Trophoblast cell (in vitro differentiated cells and primary cell): ENCODE data around the gene TSEN2.

Experiments used
- DNase-seq, 2 donors: peaks; one replicate each; pipeline ENCODE4 v3.0.0-alpha.2; 2016
- H2AFZ ChIP-seq: 2 replicates; pipeline ENCODE4 v1.6.1; 2013; ENCODE audit warnings: low read length, moderate library complexity, mild to moderate bottlenecking; ENCODE audit not compliant: insufficient read depth, poor library complexity
- H2AK5ac ChIP-seq: 2 replicates; pipeline ENCODE4 v1.6.1; 2013; ENCODE audit warnings: mild to moderate bottlenecking, low read length
- H2BK120ac ChIP-seq: 2 replicates; pipeline ENCODE4 v1.6.1; 2013; ENCODE audit warnings: low read length, mild to moderate bottlenecking, moderate library complexity; ENCODE audit not compliant: insufficient read depth, poor library complexity
- H2BK12ac ChIP-seq: 2 replicates; pipeline ENCODE4 v1.6.1; 2013; ENCODE audit warnings: mild to moderate bottlenecking, low read length, moderate library complexity
- H2BK5ac ChIP-seq: 2 replicates; pipeline ENCODE4 v1.6.1; 2013; ENCODE audit warnings: low read length, low read depth, moderate library complexity, mild to moderate bottlenecking; ENCODE audit not compliant: poor library complexity
- H3K14ac ChIP-seq: 2 replicates; pipeline ENCODE4 v1.6.1; 2013; ENCODE audit warnings: mild to moderate bottlenecking, low read length
- H3K18ac ChIP-seq: 2 replicates; pipeline ENCODE4 v1.6.1; 2013; ENCODE audit warnings: mild to moderate bottlenecking, low read length
- H3K23ac ChIP-seq: 2 replicates; pipeline ENCODE4 v1.6.1; 2013; ENCODE audit warnings: low read length
- H3K27ac ChIP-seq: 2 replicates; pipeline ENCODE4 v1.5.1; 2013; ENCODE audit warnings: low read depth, mild to moderate bottlenecking, inconsistent platforms, low read length, moderate library complexity
- H3K27me3 ChIP-seq: 2 replicates; pipeline ENCODE4 v1.6.1; 2013; ENCODE audit warnings: inconsistent platforms, mild to moderate bottlenecking, low read length, moderate library complexity; ENCODE audit not compliant: insufficient read depth
- H3K36me3 ChIP-seq, 2 experiments: 1 replicate in 1 of 2; 2 replicates in 1 of 2; pipeline ENCODE4 v1.6.1; 2013; ENCODE audit warnings: low read length in 2 of 2, mild to moderate bottlenecking in 2 of 2, moderate library complexity in 1 of 2; ENCODE audit not compliant: insufficient read depth in 2 of 2, control insufficient read depth in 1 of 2
- H3K4ac ChIP-seq: 2 replicates; pipeline ENCODE4 v1.6.1; 2013; ENCODE audit warnings: low read depth, mild to moderate bottlenecking, low read length, moderate library complexity
- H3K4me1 ChIP-seq, 2 experiments: 1 replicate in 1 of 2; 2 replicates in 1 of 2; pipeline ENCODE4 v1.6.1; 2013; ENCODE audit warnings: low read length in 2 of 2, mild to moderate bottlenecking in 2 of 2, moderate library complexity in 1 of 2; ENCODE audit not compliant: insufficient read depth in 2 of 2, control insufficient read depth in 1 of 2
- H3K4me2 ChIP-seq: 2 replicates; pipeline ENCODE4 v1.6.1; 2013; ENCODE audit warnings: inconsistent platforms, mild to moderate bottlenecking, low read length, moderate library complexity
- H3K4me3 ChIP-seq: 2 replicates; pipeline ENCODE4 v1.5.1; 2013; ENCODE audit warnings: mild to moderate bottlenecking, low read depth, low read length, inconsistent platforms
- H3K79me1 ChIP-seq: one replicate; pipeline ENCODE4 v1.6.1; 2013; ENCODE audit warnings: low read length
- H3K79me2 ChIP-seq: 2 replicates; pipeline ENCODE4 v1.6.1; 2013; ENCODE audit warnings: low read length, mild to moderate bottlenecking; ENCODE audit not compliant: control insufficient read depth, insufficient read depth, poor library complexity
- H3K9ac ChIP-seq: 2 replicates; pipeline ENCODE4 v1.6.1; 2013; ENCODE audit warnings: mild to moderate bottlenecking, low read length
- H3K9me3 ChIP-seq: 2 replicates; pipeline ENCODE4 v1.6.1; 2013; ENCODE audit warnings: low read depth, mild to moderate bottlenecking, control low read depth, inconsistent platforms, low read length; ENCODE audit not compliant: insufficient read depth
- H4K12ac ChIP-seq: 2 replicates; pipeline ENCODE4 v1.6.1; 2013; ENCODE audit warnings: low read depth, mild to moderate bottlenecking, low read length, moderate library complexity
- H4K8ac ChIP-seq: 2 replicates; pipeline ENCODE4 v1.6.1; 2013; ENCODE audit warnings: low read depth, mild to moderate bottlenecking, low read length, moderate library complexity
- H4K91ac ChIP-seq: one replicate; pipeline ENCODE4 v1.6.1; 2013; ENCODE audit warnings: low read depth, mild to moderate bottlenecking, low read length, moderate library complexity
- WGBS: extraction: QIAGEN DNeasy Blood & Tissue Kit; methylation state at CpG from one replicate; pipeline ENCODE4 v1.1.7; 2013; ENCODE audit warnings: missing lambda C conversion rate; ENCODE audit not compliant: insufficient read length, insufficient coverage; ENCODE audit errors: extremely low coverage; 5-methylcytosine and 5-hydroxymethylcytosine counted together

The TSEN2 gene

DNA sequence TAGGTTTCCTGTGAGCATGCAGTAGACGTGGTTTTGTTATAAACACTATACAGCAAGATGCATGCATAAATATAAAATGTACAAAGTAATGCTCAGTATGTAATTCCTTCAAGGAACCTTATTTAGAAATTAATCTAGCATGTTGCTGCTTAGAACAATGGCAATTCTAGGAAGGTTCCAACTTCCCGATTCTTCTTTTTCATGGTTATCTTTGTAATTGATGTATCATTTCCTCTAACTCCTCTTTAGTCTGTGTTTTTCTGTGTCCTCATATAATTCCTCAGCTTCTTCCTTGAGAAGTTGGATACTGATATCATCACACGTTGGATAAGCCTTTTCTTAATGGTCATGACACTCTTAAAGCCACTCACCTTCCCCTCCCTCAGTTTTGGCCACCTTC lies 3.5 kb downstream of the TSEN2 start:
- no peak for DNase-seq
- Histone ChIP-seq H3K4ac (no peak overlapping the region), H2BK120ac (no peak overlapping the region), H4K12ac (no peak overlapping the region), H3K4me2 (no peak overlapping the region), H3K27me3 (no peaks in the 10 kb centered on the region), H3K14ac (no peak overlapping the region), H3K23ac (no peak overlapping the region), H2BK5ac (no peak overlapping the region), H2BK12ac (no peak overlapping the region), H3K27ac (no peak overlapping the region), H2AFZ (no peak overlapping the region), H3K4me1 (peaks cover 9 to 14% of the 10 kb centered on the region in 2 experiments), H3K36me3 (no peaks in the 10 kb centered on the region), H3K9me3 (no peaks in the 10 kb centered on the region), H3K79me2 (peaks cover 6% of the 10 kb centered on the region), H4K91ac (no peak overlapping the region), H3K9ac (no peak overlapping the region), H2AK5ac (no peak overlapping the region), H3K79me1 (peaks cover 4% of the 10 kb centered on the region), H3K4me3 (no peak overlapping the region), H4K8ac (no peak overlapping the region), H3K18ac (no peak overlapping the region)
- WGBS = no CpG with 5 or more reads among the region's 3 CpGs

DNA sequence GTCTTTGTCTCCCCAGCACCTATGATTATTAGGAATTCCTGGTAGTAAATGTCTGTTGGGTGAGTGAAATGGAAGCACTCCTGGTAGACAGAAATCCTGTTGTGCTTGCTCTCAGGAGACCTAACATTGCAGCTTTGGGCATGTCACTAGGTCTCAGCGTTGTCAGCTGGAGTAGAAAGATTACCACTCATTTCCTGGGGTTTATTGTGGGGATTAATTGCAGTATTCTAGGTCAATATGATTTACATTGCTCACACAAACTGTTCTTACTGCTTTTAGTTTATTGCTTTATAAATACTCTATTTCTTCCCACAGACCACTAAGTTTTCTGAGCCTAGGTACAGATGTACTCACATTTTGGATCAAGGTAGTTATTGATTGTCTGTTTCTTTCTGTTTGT lies 5.1 kb downstream of the TSEN2 start:
- H3K4me2 ChIP-seq = no peak overlapping the region
- H3K18ac ChIP-seq = no peak overlapping the region
- no peak overlapping the region for H3K4ac ChIP-seq
- no peaks in the 10 kb centered on the region for H3K9me3 ChIP-seq
- no peak overlapping the region for H3K27ac ChIP-seq
- H2BK120ac ChIP-seq = no peak overlapping the region
- no peak overlapping the region for H2AFZ ChIP-seq
- no peak overlapping the region for H3K9ac ChIP-seq
- peaks cover 5 to 9% of the 10 kb centered on the region in 2 experiments for H3K4me1 ChIP-seq
- H2BK12ac ChIP-seq = no peak overlapping the region
- H3K14ac ChIP-seq = no peak overlapping the region
- no peak overlapping the region for H4K12ac ChIP-seq
- no peak overlapping the region for H4K8ac ChIP-seq
- no CpG with 5 or more reads among the region's 1 CpG for WGBS
- no peaks in the 10 kb centered on the region for H3K27me3 ChIP-seq
- H3K23ac ChIP-seq = no peak overlapping the region
- no peak overlapping the region for H2BK5ac ChIP-seq
- H3K36me3 ChIP-seq = no peaks in the 10 kb centered on the region
- no peak overlapping the region for H4K91ac ChIP-seq
- peaks cover 3% of the 10 kb centered on the region for H3K79me1 ChIP-seq
- no peak overlapping the region for H3K4me3 ChIP-seq
- H3K79me2 ChIP-seq = peaks cover 6% of the 10 kb centered on the region
- no peak for DNase-seq
- no peak overlapping the region for H2AK5ac ChIP-seq

DNA sequence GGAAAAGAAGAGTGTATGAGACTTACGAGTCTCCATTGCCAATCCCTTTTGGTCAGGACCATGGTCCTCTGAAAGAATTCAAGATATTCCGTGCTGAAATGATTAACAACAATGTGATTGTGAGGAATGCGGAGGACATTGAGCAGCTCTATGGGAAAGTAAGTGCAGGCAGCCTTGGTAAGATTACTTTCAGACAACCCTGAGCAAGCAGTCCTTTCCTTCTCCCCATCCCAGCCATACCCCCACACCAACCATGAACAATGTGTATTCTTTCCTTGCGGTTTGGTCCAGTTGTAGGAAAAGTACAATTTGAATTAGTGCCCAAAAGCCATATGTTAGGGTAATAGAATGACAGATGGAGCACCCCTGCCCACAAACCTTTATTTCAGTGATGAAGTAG lies 5.6 kb downstream of the TSEN2 start:
- H3K4ac ChIP-seq = no peak overlapping the region
- no peak overlapping the region for H4K8ac ChIP-seq
- no peak for DNase-seq
- H3K79me2 ChIP-seq = peaks cover 1% of the 10 kb centered on the region
- no peak overlapping the region for H3K23ac ChIP-seq
- H2BK12ac ChIP-seq = no peak overlapping the region
- H2BK120ac ChIP-seq = no peak overlapping the region
- H3K27ac ChIP-seq = no peak overlapping the region
- H3K4me3 ChIP-seq = no peak overlapping the region
- no peaks in the 10 kb centered on the region for H3K27me3 ChIP-seq
- no peak overlapping the region for H3K4me2 ChIP-seq
- H3K79me1 ChIP-seq = no peaks in the 10 kb centered on the region
- WGBS = no CpG with 5 or more reads among the region's 4 CpGs
- H3K9me3 ChIP-seq = no peaks in the 10 kb centered on the region
- H3K14ac ChIP-seq = no peak overlapping the region
- no peak overlapping the region for H3K9ac ChIP-seq
- H4K12ac ChIP-seq = no peak overlapping the region
- H2AK5ac ChIP-seq = no peak overlapping the region
- no peaks in the 10 kb centered on the region for H3K36me3 ChIP-seq
- H3K4me1 ChIP-seq = peaks cover 5 to 7% of the 10 kb centered on the region in 2 experiments
- H2BK5ac ChIP-seq = no peak overlapping the region
- no peak overlapping the region for H2AFZ ChIP-seq
- H4K91ac ChIP-seq = no peak overlapping the region
- H3K18ac ChIP-seq = no peak overlapping the region

DNA sequence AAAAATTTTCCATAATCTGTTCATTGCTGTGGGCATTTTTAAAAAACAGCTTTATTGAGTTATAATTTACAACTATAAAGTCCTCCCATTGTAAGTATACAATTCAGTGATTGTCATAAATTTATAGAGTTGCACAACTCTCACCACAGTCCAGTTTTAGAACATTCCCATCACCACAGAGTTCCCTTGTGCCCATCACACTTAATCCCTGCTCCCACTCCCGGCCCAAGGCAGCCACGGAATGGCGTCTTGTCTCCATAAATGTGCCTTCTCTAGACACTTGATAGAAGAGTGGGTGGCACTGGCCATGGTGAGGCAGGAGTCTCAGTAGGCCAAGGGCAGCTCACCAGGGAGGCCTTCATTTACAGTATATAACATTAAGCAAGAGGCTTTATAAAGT lies 6.3 kb downstream of the TSEN2 start:
- Histone ChIP-seq H2AFZ (no peak overlapping the region), H3K18ac (no peak overlapping the region), H3K23ac (no peak overlapping the region), H3K9ac (no peak overlapping the region), H3K27me3 (no peaks in the 10 kb centered on the region), H2BK12ac (no peak overlapping the region), H2BK120ac (no peak overlapping the region), H3K79me1 (no peaks in the 10 kb centered on the region), H3K4me3 (no peak overlapping the region), H3K36me3 (no peaks in the 10 kb centered on the region), H3K4me1 (peaks cover 3 to 5% of the 10 kb centered on the region in 2 experiments), H3K4me2 (no peak overlapping the region), H2BK5ac (no peak overlapping the region), H4K91ac (no peak overlapping the region), H2AK5ac (no peak overlapping the region), H4K8ac (no peak overlapping the region), H3K27ac (no peak overlapping the region), H3K14ac (no peak overlapping the region), H3K79me2 (no peaks in the 10 kb centered on the region), H4K12ac (no peak overlapping the region), H3K4ac (no peak overlapping the region), H3K9me3 (no peaks in the 10 kb centered on the region)
- WGBS = no CpG with 5 or more reads among the region's 3 CpGs
- no peak for DNase-seq
